ENCODE results near the gene RTN4R.

RTN4R gene

GRCh38 chr22:20198557-20199319, 69.4 kb downstream of the RTN4R start:
- DNase-seq: no peak

- DNase-seq: no peak
Measured at GRCh38 chr22:20197407-20198030, 70.6 kb downstream of the RTN4R start.

- DNase-seq: no peak
Measured at GRCh38 chr22:20196094-20196842, 71.8 kb downstream of the RTN4R start.

- peak in 1 of 2 donors; percentile 11 for DNase-seq
Measured at GRCh38 chr22:20194681-20195593, 73.2 kb downstream of the RTN4R start.

- DNase-seq: no peak
Measured at GRCh38 chr22:20193761-20194494, 74.2 kb downstream of the RTN4R start.

- no peak for DNase-seq
Measured at GRCh38 chr22:20192972-20193760, 75.0 kb downstream of the RTN4R start.

GRCh38 chr22:20192293-20192971, 75.7 kb downstream of the RTN4R start:
- no peak for DNase-seq

GRCh38 chr22:20191803-20192202, 76.3 kb downstream of the RTN4R start:
- DNase-seq: no peak
